GM10266 (cell line): ENCODE measurements around the gene GRID1.

Source experiments
- DNase-seq: peaks from one replicate; pipeline ENCODE4 v3.0.0; 2012; ENCODE audit errors: extremely low spot score
- CTCF ChIP-seq: IDR thresholded peaks from 2 replicates; pipeline ENCODE4 v1.5.1; 2012; ENCODE audit warnings: mild to moderate bottlenecking, low read depth; ENCODE audit not compliant: control insufficient read depth, insufficient read depth; ENCODE audit errors: missing control alignments

Gene GRID1

DNA sequence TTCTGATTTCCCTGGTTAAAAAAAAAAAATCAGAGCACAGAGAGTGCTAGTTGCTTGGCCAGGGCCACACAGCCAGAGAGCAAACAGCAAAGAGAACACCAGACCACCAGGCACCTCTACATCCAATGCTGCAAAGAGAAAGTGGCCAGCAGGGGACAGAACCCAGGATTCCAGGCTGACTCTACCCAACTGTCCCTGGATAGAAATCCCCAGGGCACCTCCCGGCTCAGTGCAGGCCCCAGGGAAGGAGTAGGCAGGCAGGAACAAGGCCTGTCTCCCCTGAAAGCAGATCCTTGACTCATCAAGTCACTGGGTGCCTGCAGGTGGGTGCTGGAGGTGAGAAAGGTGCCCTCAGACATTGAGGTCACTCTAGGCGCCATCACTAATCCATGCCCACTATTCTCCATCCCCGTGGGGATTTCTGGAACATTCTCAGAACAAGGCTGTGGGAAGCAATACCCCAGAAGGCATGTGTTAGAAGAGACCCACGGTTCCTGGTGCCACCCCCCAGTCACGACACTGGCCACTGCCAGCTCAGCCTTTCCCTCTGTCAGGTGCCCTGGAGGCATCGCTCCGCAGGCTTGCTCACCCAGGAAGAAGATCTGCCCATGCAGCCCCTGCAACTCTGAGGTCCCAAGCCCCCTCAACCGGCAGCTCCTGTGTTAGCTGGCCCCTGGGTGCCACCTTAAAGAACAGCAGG is 154.8 kb downstream of the GRID1 start:
- no peak for DNase-seq
- TF ChIP-seq CTCF, result no peak

DNA sequence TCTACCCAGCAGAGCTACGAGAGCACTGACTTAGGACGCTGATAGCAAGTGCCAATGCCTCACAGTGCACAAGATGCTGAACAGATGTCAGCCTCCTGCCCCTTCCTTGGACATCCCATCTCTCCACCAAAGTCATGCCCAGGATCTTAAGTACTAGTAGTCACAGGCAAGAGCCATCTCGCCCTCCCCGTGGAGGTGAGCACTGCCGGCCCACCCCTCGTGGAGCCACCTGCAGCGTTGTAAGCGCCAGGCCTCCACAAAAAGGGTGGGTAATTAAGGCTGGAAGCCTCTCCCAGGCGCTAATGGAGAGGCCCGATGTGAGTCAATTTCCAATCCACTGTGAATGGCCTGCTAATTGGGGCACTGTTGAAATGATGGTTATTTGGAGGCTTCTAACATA is 156.2 kb downstream of the GRID1 start:
- TF ChIP-seq CTCF, result no peak
- no peak for DNase-seq

DNA sequence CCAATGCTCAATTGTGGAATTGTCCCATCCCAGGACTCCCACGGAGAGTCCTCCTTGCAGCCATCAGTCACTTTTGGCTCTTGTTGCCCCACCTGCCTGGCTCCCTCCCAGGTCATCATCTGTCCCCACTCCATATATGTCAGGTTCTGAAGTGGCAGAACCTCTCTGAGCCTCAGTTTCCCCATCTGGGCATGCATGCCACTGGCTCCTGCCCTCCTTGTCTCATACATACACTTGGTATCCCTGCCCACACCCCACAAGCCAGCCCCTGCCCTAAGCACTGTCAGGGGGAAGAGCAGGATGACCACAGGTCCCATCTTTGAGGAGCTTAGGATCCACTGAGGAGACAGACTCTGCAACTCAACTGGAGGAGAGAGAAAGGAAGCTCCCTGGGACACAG is 156.9 kb downstream of the GRID1 start:
- TF ChIP-seq CTCF, result no peak
- no peak for DNase-seq

- TF ChIP-seq CTCF, result no peak
- DNase-seq, result no peak
These were observed 159.4 kb downstream of the GRID1 start for GRCh38 chr10:86207226-86207625.

GRCh38 chr10:86206240-86206579 is 160.4 kb downstream of the GRID1 start:
- no peak for DNase-seq
- TF ChIP-seq CTCF, result no peak

DNA sequence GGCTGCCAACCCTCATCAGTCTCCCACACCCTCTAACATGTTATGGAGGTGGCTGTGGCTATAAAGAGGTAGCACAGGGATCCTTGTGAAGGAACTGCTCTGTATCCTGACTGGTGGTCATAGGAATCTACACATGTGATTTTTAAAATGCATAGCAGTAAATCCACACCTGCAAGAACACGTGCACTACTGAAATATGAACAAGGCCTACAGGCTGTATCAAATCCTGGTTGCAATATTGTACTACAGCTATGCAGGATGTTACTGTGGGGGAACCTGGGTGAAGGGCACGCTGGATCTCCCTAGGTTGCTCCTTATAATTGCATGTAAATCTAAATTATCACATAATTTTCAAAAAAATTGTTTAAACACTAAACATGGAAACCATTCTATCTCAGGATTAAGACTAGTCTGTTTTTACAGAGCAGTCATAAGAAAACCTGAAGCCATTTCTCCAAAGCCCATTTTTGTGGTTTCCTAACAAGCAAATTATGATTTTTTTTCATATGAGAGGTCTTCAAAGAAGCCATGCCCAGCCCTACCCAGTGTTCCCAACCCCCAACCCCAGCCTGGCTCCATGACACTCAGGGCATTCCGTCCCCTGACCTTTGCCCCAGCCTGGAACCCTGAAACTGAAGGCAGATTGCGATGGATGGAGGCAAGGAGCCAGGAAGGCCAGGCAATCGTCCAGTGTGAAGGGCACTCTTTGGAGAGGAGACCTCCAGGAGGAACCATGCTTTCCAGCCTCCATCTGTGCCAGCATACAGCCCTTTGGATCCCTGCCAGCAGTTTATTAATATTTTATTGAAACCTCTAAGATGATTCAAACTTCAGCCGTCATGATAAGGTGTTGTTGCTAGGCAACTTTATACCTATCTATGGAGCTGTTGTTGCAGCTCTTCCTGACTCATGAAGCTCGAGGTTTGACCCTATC is 161.0 kb downstream of the GRID1 start:
- no peak for DNase-seq
- no peak for TF ChIP-seq CTCF
